ENCODE data around the gene SMG6. TPM values are rescaled to one million over a fixed set of nuclear protein-coding genes. Genes with fewer than 3 reads are reported as not detected.

Gene SMG6
- total and polyA plus RNA-seq, 2 of the 8 experiments (the other 6 are each of a cell fraction or from before 2014, with no cell fraction given): 18.5 to 25.2 TPM

GRCh38 chr17:2090804-2091534 lies 212.6 kb downstream of the SMG6 start:
- peaks cover 2 to 19% (median 7%) of the 10 kb centered on the region in 4 experiments for H3K4me1 ChIP-seq (replicated peaks in 1 of 4; ENCODE audit: control insufficient read depth in 3 of 4, insufficient read depth in 4 of 4, low read length in 3 of 4)
- H3K14ac ChIP-seq (ENCODE audit: insufficient read length): no peak overlapping the region
- H4K20me1 ChIP-seq (replicated peaks in 1 of 2; ENCODE audit: control insufficient read depth in 1 of 2, insufficient read depth in 2 of 2, low read length in 2 of 2): peaks cover 0 to 8% of the 10 kb centered on the region in 2 experiments
- H2BK12ac ChIP-seq (ENCODE audit: low read depth, low read length): no peak overlapping the region
- no peak overlapping the region for H4K5ac ChIP-seq (ENCODE audit: insufficient read length, low read depth, low read length)
- no peak overlapping the region for H4K91ac ChIP-seq (replicated peaks; ENCODE audit: insufficient read length, low read length)
- FAIRE-seq (no peak), DNase-seq (ENCODE audit: low read depth in 1 of 2, low spot score in 2 of 2) (peak in 1 of 2 experiments; percentile 58)
- no peak overlapping the region for H2BK20ac ChIP-seq (ENCODE audit: low read length)
- no peaks in the 10 kb centered on the region for H3K79me1 ChIP-seq (ENCODE audit: low read depth, low read length)
- H2AFZ ChIP-seq (ENCODE audit: low read length): no peak overlapping the region
- no peak overlapping the region for H2BK15ac ChIP-seq (ENCODE audit: low read length)
- H2AK5ac ChIP-seq (ENCODE audit: low read depth, low read length): no peak overlapping the region
- no peak overlapping the region for H3K27ac ChIP-seq (ENCODE audit: low read depth, low read length)
- H3K18ac ChIP-seq (ENCODE audit: extremely low read depth, low read length): peak overlapping the region; percentile 20; the same call in 1 of the 2 replicates
- H3K79me2 ChIP-seq (ENCODE audit: control insufficient read depth in 1 of 2, insufficient read depth in 2 of 2, low read length in 2 of 2): no peaks in the 10 kb centered on the region
- peak overlapping the region; percentile 40; the same call in 1 of the 2 replicates for H2BK5ac ChIP-seq (ENCODE audit: low read depth, low read length)
- ChIA-PET CTCF (ENCODE audit: partially characterized antibody) (interaction anchor here (0.7 to 3.4 kb wide), 21 partner anchors 10 to 207 kb away, joined by 3 to 23 read pairs (median 4); no protein-coding TSS in a partner anchor), POLR2A (ENCODE audit: partially characterized antibody) (interaction anchor here (0.7 to 1.2 kb wide), 3 partner anchors 28 to 99 kb away, joined by 3 to 4 read pairs (median 3); no protein-coding TSS in a partner anchor)
- H4K8ac ChIP-seq (ENCODE audit: extremely low read depth, insufficient read depth, low read length): no peak overlapping the region
- no peak overlapping the region for H3K4ac ChIP-seq (replicated peaks; ENCODE audit: insufficient read length, low read depth, low read length)
- H3K27me3 ChIP-seq (replicated peaks in 1 of 4; ENCODE audit: control insufficient read depth in 3 of 4, extremely low read depth in 1 of 4, insufficient read depth in 3 of 4, low read length in 3 of 4): no peaks in the 10 kb centered on the region
- H3K9ac ChIP-seq (replicated peaks in 1 of 4; ENCODE audit: extremely low read depth in 1 of 4, low read depth in 3 of 4, low read length in 3 of 4): no peak overlapping the region
- no peaks in the 10 kb centered on the region for H3K9me3 ChIP-seq (ENCODE audit: insufficient read depth in 2 of 2, low read depth in 1 of 2, low read length in 1 of 2)
- no peak overlapping the region for H2BK120ac ChIP-seq (replicated peaks; ENCODE audit: low read depth, low read length)
- TF ChIP-seq ASH2L (IDR thresholded peaks at IDR 0.05; ENCODE audit: low read length): no peak
- TF ChIP-seq, protein P1, sequence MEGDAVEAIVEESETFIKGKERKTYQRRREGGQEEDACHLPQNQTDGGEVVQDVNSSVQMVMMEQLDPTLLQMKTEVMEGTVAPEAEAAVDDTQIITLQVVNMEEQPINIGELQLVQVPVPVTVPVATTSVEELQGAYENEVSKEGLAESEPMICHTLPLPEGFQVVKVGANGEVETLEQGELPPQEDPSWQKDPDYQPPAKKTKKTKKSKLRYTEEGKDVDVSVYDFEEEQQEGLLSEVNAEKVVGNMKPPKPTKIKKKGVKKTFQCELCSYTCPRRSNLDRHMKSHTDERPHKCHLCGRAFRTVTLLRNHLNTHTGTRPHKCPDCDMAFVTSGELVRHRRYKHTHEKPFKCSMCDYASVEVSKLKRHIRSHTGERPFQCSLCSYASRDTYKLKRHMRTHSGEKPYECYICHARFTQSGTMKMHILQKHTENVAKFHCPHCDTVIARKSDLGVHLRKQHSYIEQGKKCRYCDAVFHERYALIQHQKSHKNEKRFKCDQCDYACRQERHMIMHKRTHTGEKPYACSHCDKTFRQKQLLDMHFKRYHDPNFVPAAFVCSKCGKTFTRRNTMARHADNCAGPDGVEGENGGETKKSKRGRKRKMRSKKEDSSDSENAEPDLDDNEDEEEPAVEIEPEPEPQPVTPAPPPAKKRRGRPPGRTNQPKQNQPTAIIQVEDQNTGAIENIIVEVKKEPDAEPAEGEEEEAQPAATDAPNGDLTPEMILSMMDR (IDR thresholded peaks at IDR 0.05; ENCODE audit: control extremely low read depth in 1 of 3, insufficient read depth in 1 of 3, low read depth in 1 of 3, low read length in 3 of 3): peak in 2 of 3 experiments; percentile 33 to 42; a peak in 2 of 4 replicates
- TF ChIP-seq TAF7 (optimal IDR thresholded peaks at IDR 0.05; ENCODE audit: borderline replicate concordance, low read depth, low read length): no peak
- TF ChIP-seq RAD21 (IDR thresholded peaks at IDR 0.05 in 1 of 2, conservative IDR thresholded peaks at IDR 0.05 in 1 of 2; ENCODE audit: low read depth in 2 of 2, low read length in 2 of 2): peak; percentile 9 to 18; a peak in 2 of 4 replicates
- TF ChIP-seq TEAD4 (IDR thresholded peaks at IDR 0.05; ENCODE audit: low read depth, low read length): peak; percentile 94
- no peaks in the 10 kb centered on the region for H3K23me2 ChIP-seq (ENCODE audit: low read depth, low read length)
- no peak overlapping the region for H3K56ac ChIP-seq (replicated peaks; ENCODE audit: insufficient read length, low read depth, low read length)
- WGBS, 2 experiments (ENCODE audit: extremely low coverage in 1 of 2, insufficient coverage in 1 of 2, insufficient read length in 1 of 2, insufficient replicate concordance in 2 of 2, low coverage in 1 of 2, low lambda C conversion rate in 2 of 2, missing lambda C conversion rate in 1 of 2): 67% methylated on average over 2 of the region's 2 CpGs; no CpG with 5 or more reads in 1 of the 2 experiments
- H3K4me3 ChIP-seq (ENCODE audit: extremely low read depth in 1 of 4, insufficient read depth in 2 of 4, low read depth in 3 of 4, low read length in 4 of 4): no peak overlapping the region
- no peaks in the 10 kb centered on the region for H3K36me3 ChIP-seq (ENCODE audit: control insufficient read depth in 2 of 4, insufficient read depth in 4 of 4, low read length in 3 of 4)
- H3K4me2 ChIP-seq (ENCODE audit: insufficient read depth in 1 of 2, low read depth in 2 of 2, low read length in 2 of 2): no peak overlapping the region
- no peak overlapping the region for H3K23ac ChIP-seq (ENCODE audit: insufficient read length)
